Renal cortex interstitium (tissue), 11 donors: ENCODE measurements around the gene TMEM164. TPM values are rescaled to one million over a fixed set of nuclear protein-coding genes. Genes with fewer than 3 reads are reported as not detected.

Experiments used
- DNase-seq, 11 donors: peaks; one replicate each; pipeline ENCODE4 v3.0.0-alpha.2; 2013; ENCODE audit warnings: low read depth in 9 of 11, low spot score in 4 of 11; ENCODE audit errors: extremely low read depth in 1 of 11
- polyA plus RNA-seq, 3 donors: library from polyadenylated mRNA; unstranded; fragments of 120-200 nt; gene quantifications; one replicate each; pipeline ENCODE4 v1.2.1, GENCODE V29; 2013; ENCODE audit not compliant: insufficient read length in 3 of 3

The TMEM164 gene
- polyA plus RNA-seq, 3 donors, result 36.6 to 40.8 (median 37.1) TPM

- no peak for DNase-seq
Measured at GRCh38 chrX:110022599-110023448, 19.9 kb downstream of the TMEM164 start.

- no peak for DNase-seq
Measured at GRCh38 chrX:110025395-110025794, 22.5 kb downstream of the TMEM164 start.

GRCh38 chrX:110026099-110026844, 23.4 kb downstream of the TMEM164 start:
- DNase-seq, result no peak

GRCh38 chrX:110032534-110033147, 29.7 kb downstream of the TMEM164 start:
- no peak for DNase-seq

GRCh38 chrX:110034036-110034435, 31.1 kb downstream of the TMEM164 start:
- DNase-seq, result no peak

- no peak for DNase-seq
Measured at GRCh38 chrX:110036162-110037033, 33.5 kb downstream of the TMEM164 start.

- DNase-seq, result no peak
Measured at GRCh38 chrX:110037178-110037577, 34.3 kb downstream of the TMEM164 start.

- DNase-seq, result no peak
Measured at GRCh38 chrX:110038900-110039299, 36.0 kb downstream of the TMEM164 start.

GRCh38 chrX:110041980-110042379, 39.1 kb downstream of the TMEM164 start:
- DNase-seq, result no peak

GRCh38 chrX:110042496-110042895, 39.6 kb downstream of the TMEM164 start:
- DNase-seq, result no peak

GRCh38 chrX:110043506-110043905, 40.6 kb downstream of the TMEM164 start:
- no peak for DNase-seq

GRCh38 chrX:110044346-110045249, 41.7 kb downstream of the TMEM164 start:
- DNase-seq, result no peak

- DNase-seq, result no peak
Measured at GRCh38 chrX:110045421-110045820, 42.5 kb downstream of the TMEM164 start.

GRCh38 chrX:110046001-110046400, 43.1 kb downstream of the TMEM164 start:
- no peak for DNase-seq

GRCh38 chrX:110046971-110047370, 44.1 kb downstream of the TMEM164 start:
- no peak for DNase-seq

GRCh38 chrX:110049096-110049495, 46.2 kb downstream of the TMEM164 start:
- no peak for DNase-seq

- no peak for DNase-seq
Measured at GRCh38 chrX:110050386-110050785, 47.5 kb downstream of the TMEM164 start.

GRCh38 chrX:110050901-110051300, 48.0 kb downstream of the TMEM164 start:
- no peak for DNase-seq
